ENCODE measurements around the gene NFIC.

GRCh38 chr19:3375221-3376090 is 9.1 kb downstream of the NFIC start:
- TF ChIP-seq, protein P1, sequence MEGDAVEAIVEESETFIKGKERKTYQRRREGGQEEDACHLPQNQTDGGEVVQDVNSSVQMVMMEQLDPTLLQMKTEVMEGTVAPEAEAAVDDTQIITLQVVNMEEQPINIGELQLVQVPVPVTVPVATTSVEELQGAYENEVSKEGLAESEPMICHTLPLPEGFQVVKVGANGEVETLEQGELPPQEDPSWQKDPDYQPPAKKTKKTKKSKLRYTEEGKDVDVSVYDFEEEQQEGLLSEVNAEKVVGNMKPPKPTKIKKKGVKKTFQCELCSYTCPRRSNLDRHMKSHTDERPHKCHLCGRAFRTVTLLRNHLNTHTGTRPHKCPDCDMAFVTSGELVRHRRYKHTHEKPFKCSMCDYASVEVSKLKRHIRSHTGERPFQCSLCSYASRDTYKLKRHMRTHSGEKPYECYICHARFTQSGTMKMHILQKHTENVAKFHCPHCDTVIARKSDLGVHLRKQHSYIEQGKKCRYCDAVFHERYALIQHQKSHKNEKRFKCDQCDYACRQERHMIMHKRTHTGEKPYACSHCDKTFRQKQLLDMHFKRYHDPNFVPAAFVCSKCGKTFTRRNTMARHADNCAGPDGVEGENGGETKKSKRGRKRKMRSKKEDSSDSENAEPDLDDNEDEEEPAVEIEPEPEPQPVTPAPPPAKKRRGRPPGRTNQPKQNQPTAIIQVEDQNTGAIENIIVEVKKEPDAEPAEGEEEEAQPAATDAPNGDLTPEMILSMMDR (IDR thresholded peaks at IDR 0.05; ENCODE audit: poor library complexity, severe bottlenecking): no peak
- no peak for TF ChIP-seq POLR2AphosphoS5 (IDR thresholded peaks at IDR 0.05)
- TF ChIP-seq, protein P2, sequence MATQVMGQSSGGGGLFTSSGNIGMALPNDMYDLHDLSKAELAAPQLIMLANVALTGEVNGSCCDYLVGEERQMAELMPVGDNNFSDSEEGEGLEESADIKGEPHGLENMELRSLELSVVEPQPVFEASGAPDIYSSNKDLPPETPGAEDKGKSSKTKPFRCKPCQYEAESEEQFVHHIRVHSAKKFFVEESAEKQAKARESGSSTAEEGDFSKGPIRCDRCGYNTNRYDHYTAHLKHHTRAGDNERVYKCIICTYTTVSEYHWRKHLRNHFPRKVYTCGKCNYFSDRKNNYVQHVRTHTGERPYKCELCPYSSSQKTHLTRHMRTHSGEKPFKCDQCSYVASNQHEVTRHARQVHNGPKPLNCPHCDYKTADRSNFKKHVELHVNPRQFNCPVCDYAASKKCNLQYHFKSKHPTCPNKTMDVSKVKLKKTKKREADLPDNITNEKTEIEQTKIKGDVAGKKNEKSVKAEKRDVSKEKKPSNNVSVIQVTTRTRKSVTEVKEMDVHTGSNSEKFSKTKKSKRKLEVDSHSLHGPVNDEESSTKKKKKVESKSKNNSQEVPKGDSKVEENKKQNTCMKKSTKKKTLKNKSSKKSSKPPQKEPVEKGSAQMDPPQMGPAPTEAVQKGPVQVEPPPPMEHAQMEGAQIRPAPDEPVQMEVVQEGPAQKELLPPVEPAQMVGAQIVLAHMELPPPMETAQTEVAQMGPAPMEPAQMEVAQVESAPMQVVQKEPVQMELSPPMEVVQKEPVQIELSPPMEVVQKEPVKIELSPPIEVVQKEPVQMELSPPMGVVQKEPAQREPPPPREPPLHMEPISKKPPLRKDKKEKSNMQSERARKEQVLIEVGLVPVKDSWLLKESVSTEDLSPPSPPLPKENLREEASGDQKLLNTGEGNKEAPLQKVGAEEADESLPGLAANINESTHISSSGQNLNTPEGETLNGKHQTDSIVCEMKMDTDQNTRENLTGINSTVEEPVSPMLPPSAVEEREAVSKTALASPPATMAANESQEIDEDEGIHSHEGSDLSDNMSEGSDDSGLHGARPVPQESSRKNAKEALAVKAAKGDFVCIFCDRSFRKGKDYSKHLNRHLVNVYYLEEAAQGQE (IDR thresholded peaks at IDR 0.05; ENCODE audit: borderline replicate concordance): no peak
